Stimulated activated naive CD8-positive, alpha-beta T cell treated with anti-CD3 and anti-CD28 coated beads, Interleukin-15, Interleukin-2, amounts not matched to agents 100 ng/mL and 50 ng/mL, for 24 hours (primary cell): ENCODE measurements around the gene PRRT2.
A peak's percentile ranks its signal among the peaks of the same experiment; 100 is the strongest.

Experiments
- H3K27ac Mint-ChIP-seq: one replicate; pipeline ENCODE4 v1.8.0; 2021; ENCODE audit warnings: mild to moderate bottlenecking, mixed read lengths
- H3K27me3 Mint-ChIP-seq: one replicate; pipeline ENCODE4 v1.8.0; 2021; ENCODE audit warnings: mixed read lengths
- H3K36me3 Mint-ChIP-seq: one replicate; pipeline ENCODE4 v1.8.0; 2021; ENCODE audit warnings: low read depth, mixed read lengths
- H3K4me1 Mint-ChIP-seq: one replicate; pipeline ENCODE4 v1.8.0; 2021; ENCODE audit warnings: low read depth, mixed read lengths
- H3K4me3 Mint-ChIP-seq: one replicate; pipeline ENCODE4 v1.8.0; 2021; ENCODE audit warnings: mild to moderate bottlenecking, mixed read lengths
- H3K9me3 Mint-ChIP-seq: one replicate; pipeline ENCODE4 v1.8.0; 2021; ENCODE audit warnings: mixed read lengths

The PRRT2 gene

GRCh38 chr16:29805232-29806098, 6.5 kb upstream of the PRRT2 start:
- peaks cover 71% of the 10 kb centered on the region for H3K36me3 Mint-ChIP-seq
- peak overlapping the region; percentile 96 for H3K4me3 Mint-ChIP-seq
- H3K9me3 Mint-ChIP-seq = no peaks in the 10 kb centered on the region
- peak overlapping the region; percentile 99 for H3K27ac Mint-ChIP-seq
- H3K4me1 Mint-ChIP-seq = peaks cover 45% of the 10 kb centered on the region
- H3K27me3 Mint-ChIP-seq = no peaks in the 10 kb centered on the region

- H3K4me1 Mint-ChIP-seq = peaks cover 52% of the 10 kb centered on the region
- no peaks in the 10 kb centered on the region for H3K27me3 Mint-ChIP-seq
- H3K9me3 Mint-ChIP-seq = no peaks in the 10 kb centered on the region
- H3K36me3 Mint-ChIP-seq = peaks cover 73% of the 10 kb centered on the region
- H3K4me3 Mint-ChIP-seq = peak within 1 kb of the TSS; percentile 98
- H3K27ac Mint-ChIP-seq = peak within 1 kb of the TSS; percentile 99
Observed at GRCh38 chr16:29806099-29806579, 5.9 kb upstream of the PRRT2 start, which contains the start of gene MAZ. MAZ (plus strand) TSS chr16:29806529; CDS start chr16:29806702, 173 bp downstream.

- peaks cover 67% of the 10 kb centered on the region for H3K36me3 Mint-ChIP-seq
- peaks cover 59% of the 10 kb centered on the region for H3K4me1 Mint-ChIP-seq
- H3K4me3 Mint-ChIP-seq = peak overlapping the region; percentile 98
- no peaks in the 10 kb centered on the region for H3K9me3 Mint-ChIP-seq
- H3K27me3 Mint-ChIP-seq = no peaks in the 10 kb centered on the region
- H3K27ac Mint-ChIP-seq = peak overlapping the region; percentile 85
Observed at GRCh38 chr16:29806641-29807425, 5.2 kb upstream of the PRRT2 start.

- H3K27ac Mint-ChIP-seq = peak overlapping the region; percentile 98
- H3K4me3 Mint-ChIP-seq = peak overlapping the region; percentile 98
- no peaks in the 10 kb centered on the region for H3K27me3 Mint-ChIP-seq
- H3K9me3 Mint-ChIP-seq = no peaks in the 10 kb centered on the region
- peaks cover 61% of the 10 kb centered on the region for H3K4me1 Mint-ChIP-seq
- peaks cover 62% of the 10 kb centered on the region for H3K36me3 Mint-ChIP-seq
Observed at GRCh38 chr16:29807426-29808218, 4.4 kb upstream of the PRRT2 start.

GRCh38 chr16:29808219-29808900, 3.6 kb upstream of the PRRT2 start:
- H3K4me3 Mint-ChIP-seq = peak overlapping the region; percentile 98
- peaks cover 62% of the 10 kb centered on the region for H3K4me1 Mint-ChIP-seq
- peaks cover 54% of the 10 kb centered on the region for H3K36me3 Mint-ChIP-seq
- H3K9me3 Mint-ChIP-seq = no peaks in the 10 kb centered on the region
- H3K27me3 Mint-ChIP-seq = no peaks in the 10 kb centered on the region
- H3K27ac Mint-ChIP-seq = peak overlapping the region; percentile 98

GRCh38 chr16:29809031-29809747, 2.8 kb upstream of the PRRT2 start:
- no peaks in the 10 kb centered on the region for H3K9me3 Mint-ChIP-seq
- peak overlapping the region; percentile 98 for H3K27ac Mint-ChIP-seq
- H3K4me1 Mint-ChIP-seq = peaks cover 53% of the 10 kb centered on the region
- peaks cover 46% of the 10 kb centered on the region for H3K36me3 Mint-ChIP-seq
- no peaks in the 10 kb centered on the region for H3K27me3 Mint-ChIP-seq
- H3K4me3 Mint-ChIP-seq = peak overlapping the region; percentile 98

- Mint-ChIP-seq H3K27me3 (no peaks in the 10 kb centered on the region), H3K4me3 (peak overlapping the region; percentile 88), H3K36me3 (peaks cover 41% of the 10 kb centered on the region), H3K4me1 (peaks cover 54% of the 10 kb centered on the region), H3K27ac (peak overlapping the region; percentile 82), H3K9me3 (no peaks in the 10 kb centered on the region)
Observed at GRCh38 chr16:29809850-29810698, 1.9 kb upstream of the PRRT2 start.

GRCh38 chr16:29810699-29811169, 1.3 kb upstream of the PRRT2 start:
- no peaks in the 10 kb centered on the region for H3K27me3 Mint-ChIP-seq
- no peaks in the 10 kb centered on the region for H3K9me3 Mint-ChIP-seq
- H3K27ac Mint-ChIP-seq = peak overlapping the region; percentile 82
- peaks cover 56% of the 10 kb centered on the region for H3K4me1 Mint-ChIP-seq
- peaks cover 38% of the 10 kb centered on the region for H3K36me3 Mint-ChIP-seq
- peak overlapping the region; percentile 88 for H3K4me3 Mint-ChIP-seq

- Mint-ChIP-seq H3K27ac (peak overlapping the region; percentile 82), H3K36me3 (peaks cover 38% of the 10 kb centered on the region), H3K27me3 (no peaks in the 10 kb centered on the region), H3K9me3 (no peaks in the 10 kb centered on the region), H3K4me3 (peak overlapping the region; percentile 88), H3K4me1 (peaks cover 59% of the 10 kb centered on the region)
Observed at GRCh38 chr16:29811170-29811895, 660 bp upstream of the PRRT2 start.

GRCh38 chr16:29812754-29813643, 1.0 kb downstream of the PRRT2 start:
- Mint-ChIP-seq H3K27ac (peak overlapping the region; percentile 36), H3K27me3 (no peaks in the 10 kb centered on the region), H3K36me3 (peaks cover 38% of the 10 kb centered on the region), H3K9me3 (no peaks in the 10 kb centered on the region), H3K4me3 (peak overlapping the region; percentile 20), H3K4me1 (peaks cover 69% of the 10 kb centered on the region)

GRCh38 chr16:29813644-29814562, 1.9 kb downstream of the PRRT2 start:
- Mint-ChIP-seq H3K9me3 (no peaks in the 10 kb centered on the region), H3K36me3 (peaks cover 38% of the 10 kb centered on the region), H3K27me3 (no peaks in the 10 kb centered on the region), H3K4me3 (no peak overlapping the region), H3K27ac (no peak overlapping the region), H3K4me1 (peaks cover 69% of the 10 kb centered on the region)
